GM12878 (cell line): ENCODE data around the gene GMDS. TPM values are rescaled to one million over a fixed set of nuclear protein-coding genes. Genes with fewer than 3 reads are reported as not detected.

ENCODE experiments used
- ATAC-seq: fragments of 200-7000 bp; cut with Tn5 transposase; 3 replicates; pipeline ENCODE4 v1.9.1; 2020; ENCODE audit warnings: mild to moderate bottlenecking, moderate library complexity
- BruUV-seq: library from RNA; stranded (reverse); fragments of 400-500 nt; replicated peaks from 2 replicates; lab custom pipeline; 2021; lab: Mats Ljungman, UMichigan
- CTCF ChIA-PET: fragments of 300-600 bp; sonication (Branson Sonifier 250); formaldehyde crosslinking; extraction: SDS; loops from one replicate; lab custom pipeline; 2021; ENCODE audit warnings: inconsistent platforms; lab: Yijun Ruan, JAX
- POLR2A ChIA-PET: fragments of 350-600 bp; formaldehyde crosslinking; extraction: SDS; loops from one replicate; lab custom pipeline; 2021; ENCODE audit warnings: inconsistent platforms; lab: Charles Lee
- RAD21 ChIA-PET: fragments of 300-600 bp; sonication (Branson Sonifier 250); formaldehyde crosslinking; loops from one replicate; lab custom pipeline; 2023; ENCODE audit warnings: antibody characterized with exemption; ENCODE audit not compliant: unreplicated experiment; lab: Charles Lee
- SMC1A ChIA-PET: fragments of 300-600 bp; sonication (Branson Sonifier 250); formaldehyde crosslinking; loops from one replicate; lab custom pipeline; 2023; ENCODE audit not compliant: unreplicated experiment, uncharacterized antibody; lab: Charles Lee
- DNase-seq: peaks from one replicate; pipeline ENCODE4 v3.0.0-alpha.2; 2011; ENCODE audit warnings: low read depth, low spot score
- FAIRE-seq: peaks from 3 replicates; lab custom pipeline; 2011; peaks lifted over from hg19 to GRCh38; lab: Jason Lieb, UNC
- H2AFZ ChIP-seq: 2 replicates; pipeline ENCODE4 v1.6.0; 2011; ENCODE audit warnings: low read depth, low read length, control low read depth; ENCODE audit not compliant: control insufficient read depth
- H3K27ac ChIP-seq: 2 replicates; pipeline ENCODE4 v1.5.1; 2011; ENCODE audit warnings: control low read depth; ENCODE audit not compliant: control insufficient read depth, insufficient read depth
- H3K27me3 ChIP-seq, 2 experiments: replicated peaks in 1 of 2; 2 replicates each; pipeline versions ENCODE4 v1.6.0 to v1.6.1; 2011; ENCODE audit warnings: low read length in 1 of 2; ENCODE audit not compliant: control insufficient read depth in 2 of 2, insufficient read depth in 2 of 2
- H3K36me3 ChIP-seq, 2 experiments: 2 replicates each; pipeline ENCODE4 v1.5.1; 2011; ENCODE audit warnings: low read length in 1 of 2; ENCODE audit not compliant: control insufficient read depth in 2 of 2, insufficient read depth in 2 of 2
- H3K4me1 ChIP-seq: 2 replicates; pipeline ENCODE4 v1.6.1; 2011; ENCODE audit warnings: mild to moderate bottlenecking, low read length, moderate library complexity, mixed read lengths; ENCODE audit not compliant: control insufficient read depth, insufficient read depth
- H3K4me2 ChIP-seq: 2 replicates; pipeline ENCODE4 v1.6.0; 2011; ENCODE audit warnings: control low read depth; ENCODE audit not compliant: control insufficient read depth, insufficient read depth
- H3K4me3 ChIP-seq: fragments of 200-600 bp; sonication (generic); 2 replicates; pipeline ENCODE4 v1.5.1; 2016
- H3K79me2 ChIP-seq: 2 replicates; pipeline ENCODE4 v1.6.0; 2011; ENCODE audit warnings: low read length; ENCODE audit not compliant: control insufficient read depth, insufficient read depth
- H3K9ac ChIP-seq: 2 replicates; pipeline ENCODE4 v1.8.0; 2011; ENCODE audit warnings: low read length, control low read depth, mixed read lengths; ENCODE audit not compliant: control insufficient read depth, insufficient read depth
- H3K9me3 ChIP-seq: replicated peaks from 3 replicates; pipeline ENCODE4 v1.5.1; 2011; ENCODE audit warnings: mild to moderate bottlenecking, low read length; ENCODE audit not compliant: control insufficient read depth, insufficient read depth
- H4K20me1 ChIP-seq: 2 replicates; pipeline ENCODE4 v1.6.0; 2011; ENCODE audit not compliant: control insufficient read depth, insufficient read depth
- BCL11A ChIP-seq: IDR thresholded peaks from 2 replicates; pipeline ENCODE4 v1.6.1; 2011; ENCODE audit warnings: low read depth, low read length
- MYC ChIP-seq: IDR thresholded peaks from 2 replicates; pipeline ENCODE4 v1.6.1; 2011; ENCODE audit warnings: mild to moderate bottlenecking, low read length, moderate library complexity, inconsistent platforms; ENCODE audit not compliant: insufficient read depth, insufficient replicate concordance, insufficient read length, severe bottlenecking
- NR2F1 ChIP-seq: fragments of 450-650 bp; conservative IDR thresholded peaks from 2 replicates; pipeline ENCODE4 v1.6.1; 2017; ENCODE audit warnings: mild to moderate bottlenecking
- POLR2AphosphoS2 ChIP-seq: IDR thresholded peaks from 2 replicates; pipeline ENCODE4 v1.6.1; 2011; ENCODE audit warnings: low read depth, mild to moderate bottlenecking, low read length, improper control_type of control experiment, moderate library complexity
- POLR2AphosphoS5 ChIP-seq: IDR thresholded peaks from 2 replicates; pipeline ENCODE4 v1.6.1; 2011; ENCODE audit warnings: mild to moderate bottlenecking, low read length, inconsistent platforms
- RAD21 ChIP-seq: IDR thresholded peaks from 2 replicates; pipeline ENCODE4 v1.6.1; 2011; ENCODE audit warnings: mild to moderate bottlenecking, low read depth, low read length, moderate library complexity; ENCODE audit not compliant: insufficient read depth
- RFX5 ChIP-seq: IDR thresholded peaks from 2 replicates; pipeline ENCODE4 v1.6.1; 2011; ENCODE audit warnings: low read depth, low read length, improper control_type of control experiment
- SP1 ChIP-seq: IDR thresholded peaks from one replicate; pipeline ENCODE4 v1.6.1; 2011; ENCODE audit warnings: low read depth, low read length
- STAT3 ChIP-seq: IDR thresholded peaks from 2 replicates; pipeline ENCODE4 v1.6.1; 2011; ENCODE audit warnings: low read depth, low read length, improper control_type of control experiment
- ZNF274 ChIP-seq: IDR thresholded peaks from one replicate; pipeline ENCODE4 v1.8.0; 2011; ENCODE audit not compliant: insufficient read length, insufficient read depth
- WGBS: methylation state at CpG from one replicate; pipeline ENCODE4 v1.1.6; 2016; ENCODE audit warnings: low lambda C conversion rate; ENCODE audit not compliant: insufficient replicate concordance, insufficient coverage; ENCODE audit errors: missing lambda C conversion rate; 5-methylcytosine and 5-hydroxymethylcytosine counted together
- in situ Hi-C: fragments of 300-500 bp; cut with MboI; formaldehyde crosslinking; loops from 9 replicates; pipeline ENCODE4 v1.14.3; 2018; ENCODE audit warnings: mixed read lengths
- intact Hi-C: fragments of 100-400 bp; cut with micrococcal nuclease; formaldehyde crosslinking; loops from one replicate; pipeline ENCODE4 v1.14.2; 2022; ENCODE audit not compliant: unreplicated experiment
- polyA plus RNA-seq, 11 experiments: library from polyadenylated mRNA; depleted of rRNA in 4 of 11; unstranded in 6 of 11; stranded (reverse) in 5 of 11; fragments of >200 nt; fragmentation: Nextera tagmentation in 4 of 11; fragmentation: Illumina TruSeq in 1 of 11; extraction: Ambion mirVana in 4 of 11; extraction: Trizol in 1 of 11; gene quantifications; 1 replicate in 1 of 11; 2 replicates in 10 of 11; pipeline versions ENCODE4 v1.2.1 to v1.2.3, GENCODE V29; 2011 to 2016; ENCODE audit warnings: inconsistent platforms in 2 of 11, missing spikeins in 2 of 11, low read depth in 1 of 11
- total RNA-seq, 4 experiments: library from RNA; depleted of rRNA in 3 of 4; stranded (reverse); fragments of >200 nt in 3 of 4; fragmentation: Illumina TruSeq in 1 of 4; extraction: Trizol in 1 of 4; gene quantifications; 2 replicates each; pipeline versions ENCODE4 v1.2.1 to v1.2.3, GENCODE V29; 2013 to 2021
- TF ChIP-seq, protein P1 (sequence below): IDR thresholded peaks from 2 replicates; pipeline ENCODE4 v1.6.1; 2011; ENCODE audit warnings: low read depth, low read length, improper control_type of control experiment, borderline replicate concordance
- TF ChIP-seq, protein P2 (sequence below): IDR thresholded peaks from 2 replicates; pipeline ENCODE4 v1.6.1; 2012; ENCODE audit warnings: low read length, inconsistent platforms

GMDS gene
- total and polyA plus RNA-seq, 10 of the 15 experiments (the other 5 are each of a cell fraction or from before 2014, with no cell fraction given), result 0.61 to 53.8 (median 29.3) TPM

DNA sequence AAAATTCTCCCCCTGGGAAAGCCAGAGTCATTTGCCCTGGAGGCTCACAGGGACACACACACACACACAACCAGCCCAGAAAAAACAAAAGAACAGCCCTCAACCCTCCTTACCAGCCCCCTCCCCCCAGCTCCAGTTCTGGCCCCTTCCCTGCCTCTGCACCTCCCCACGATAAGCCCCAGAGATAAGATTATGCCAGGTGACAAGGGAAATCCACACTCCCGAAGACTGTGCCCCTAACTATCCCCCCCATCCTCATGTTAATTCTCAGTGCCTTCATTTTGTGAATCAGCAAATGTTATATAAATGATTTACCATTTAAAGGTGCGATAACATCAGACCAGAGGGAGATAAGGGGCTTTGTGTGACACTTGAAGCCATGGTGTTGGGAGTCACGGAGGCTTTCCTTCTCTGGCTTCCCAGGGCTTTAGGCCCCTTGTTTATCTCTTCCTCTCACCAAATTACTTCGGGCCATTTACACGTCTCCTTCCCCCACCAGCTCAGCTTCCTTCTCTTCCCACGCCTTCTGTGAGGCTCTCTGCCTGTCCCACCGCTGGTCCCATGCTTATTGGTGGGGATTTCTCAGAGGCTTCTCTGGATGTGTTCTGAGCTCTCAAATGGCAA is 648.2 kb downstream of the GMDS start:
- ATAC-seq (no peak), FAIRE-seq (no peak), DNase-seq (no peak)
- Histone ChIP-seq H3K27me3 (peaks cover 0 to 2% of the 10 kb centered on the region in 2 experiments; a peak in 2 of 4 replicates), H3K36me3 (no peaks in the 10 kb centered on the region), H3K4me2 (no peak overlapping the region), H3K27ac (no peak overlapping the region), H3K9me3 (no peaks in the 10 kb centered on the region), H3K79me2 (no peaks in the 10 kb centered on the region), H3K4me1 (no peaks in the 10 kb centered on the region), H3K4me3 (no peak overlapping the region), H2AFZ (no peak overlapping the region), H3K9ac (no peak overlapping the region), H4K20me1 (no peaks in the 10 kb centered on the region)
- intact Hi-C loops, result loop anchor here (2.0 to 10.0 kb wide), 3 partner anchors 600 to 848 kb away; no protein-coding TSS in a partner anchor
- ChIA-PET SMC1A (interaction anchor here (0.9 to 2.9 kb wide), 13 partner anchors 10 to 1153 kb away, joined by 3 to 18 read pairs (median 5); partner anchors contain the start of gene MYLK4), CTCF (interaction anchor here (0.8 to 3.8 kb wide), 39 partner anchors 10 to 1153 kb away, joined by 3 to 33 read pairs (median 4); partner anchors contain the start of gene MYLK4), POLR2A (no interaction called here), RAD21 (interaction anchor here (1.1 to 2.4 kb wide), 8 partner anchors 9 to 1153 kb away, joined by 3 to 10 read pairs (median 5); partner anchors contain the start of gene MYLK4)
- in situ Hi-C loops, result loop anchor here (10.0 to 25.0 kb wide), 2 partner anchors 1158 to 1340 kb away; partner anchors contain the start of gene MYLK4
- no peak for TF ChIP-seq RFX5
- TF ChIP-seq, protein P1, sequence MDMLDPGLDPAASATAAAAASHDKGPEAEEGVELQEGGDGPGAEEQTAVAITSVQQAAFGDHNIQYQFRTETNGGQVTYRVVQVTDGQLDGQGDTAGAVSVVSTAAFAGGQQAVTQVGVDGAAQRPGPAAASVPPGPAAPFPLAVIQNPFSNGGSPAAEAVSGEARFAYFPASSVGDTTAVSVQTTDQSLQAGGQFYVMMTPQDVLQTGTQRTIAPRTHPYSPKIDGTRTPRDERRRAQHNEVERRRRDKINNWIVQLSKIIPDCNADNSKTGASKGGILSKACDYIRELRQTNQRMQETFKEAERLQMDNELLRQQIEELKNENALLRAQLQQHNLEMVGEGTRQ, result no peak
- no peak for TF ChIP-seq NR2F1
- TF ChIP-seq SP1, result no peak
- no peak for TF ChIP-seq POLR2AphosphoS2
- TF ChIP-seq POLR2AphosphoS5, result no peak
- no peak for TF ChIP-seq RAD21
- TF ChIP-seq, protein P2, sequence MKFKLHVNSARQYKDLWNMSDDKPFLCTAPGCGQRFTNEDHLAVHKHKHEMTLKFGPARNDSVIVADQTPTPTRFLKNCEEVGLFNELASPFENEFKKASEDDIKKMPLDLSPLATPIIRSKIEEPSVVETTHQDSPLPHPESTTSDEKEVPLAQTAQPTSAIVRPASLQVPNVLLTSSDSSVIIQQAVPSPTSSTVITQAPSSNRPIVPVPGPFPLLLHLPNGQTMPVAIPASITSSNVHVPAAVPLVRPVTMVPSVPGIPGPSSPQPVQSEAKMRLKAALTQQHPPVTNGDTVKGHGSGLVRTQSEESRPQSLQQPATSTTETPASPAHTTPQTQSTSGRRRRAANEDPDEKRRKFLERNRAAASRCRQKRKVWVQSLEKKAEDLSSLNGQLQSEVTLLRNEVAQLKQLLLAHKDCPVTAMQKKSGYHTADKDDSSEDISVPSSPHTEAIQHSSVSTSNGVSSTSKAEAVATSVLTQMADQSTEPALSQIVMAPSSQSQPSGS, result no peak
- TF ChIP-seq STAT3, result no peak
- no peak for TF ChIP-seq ZNF274
- TF ChIP-seq BCL11A, result no peak
- no peak for TF ChIP-seq MYC
- BruUV-seq, result no TSS peak
- 28% methylated on average over 8 of the region's 8 CpGs for WGBS
